D341Med (cell line): ENCODE measurements around the gene ARHGEF26.

Source experiments
- DNase-seq: peaks from one replicate; pipeline ENCODE4 v3.0.0; 2012; ENCODE audit warnings: low spot score

The ARHGEF26 gene

DNA sequence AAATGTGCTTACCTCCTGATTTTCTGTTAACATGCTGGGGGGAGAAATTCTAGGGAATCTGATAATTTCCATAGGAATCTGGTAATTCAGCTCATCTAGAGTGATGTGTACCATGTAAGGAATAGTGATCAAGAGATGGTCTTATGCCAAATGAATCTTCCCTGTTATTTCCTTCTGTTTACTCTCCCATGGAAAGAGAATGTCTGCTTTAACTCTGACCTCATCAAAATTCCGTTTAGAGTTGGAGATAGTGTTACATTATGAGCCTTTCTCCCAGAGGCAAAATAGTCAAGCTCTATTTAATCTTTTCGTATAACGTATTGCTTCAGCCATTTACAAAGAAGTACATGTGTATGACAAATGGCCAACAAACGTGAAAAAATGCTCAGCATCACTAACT lies 76.6 kb downstream of the ARHGEF26 start:
- no peak for DNase-seq

GRCh38 chr3:154209499-154209898 lies 88.3 kb downstream of the ARHGEF26 start:
- DNase-seq = no peak

DNA sequence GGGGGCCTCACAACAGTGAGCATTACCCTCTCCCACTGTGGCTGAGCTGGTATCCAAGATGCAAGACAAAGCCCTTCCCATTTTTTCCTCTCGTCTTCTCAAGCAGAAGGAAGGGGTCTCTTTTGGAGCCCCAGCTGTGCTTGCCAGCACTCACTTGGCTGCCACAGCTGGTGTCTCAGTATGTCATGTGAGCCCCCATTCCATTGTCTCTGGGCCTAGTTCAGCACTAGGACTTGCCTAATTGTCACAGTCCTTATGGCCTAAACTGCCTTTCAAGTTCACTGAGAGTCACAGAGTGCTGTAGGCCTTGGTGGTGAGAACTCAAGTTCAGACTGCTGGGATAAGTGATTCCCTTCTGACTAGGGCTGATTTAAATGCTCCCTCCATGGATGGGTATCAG lies 89.8 kb downstream of the ARHGEF26 start:
- no peak for DNase-seq

- no peak for DNase-seq
Observed at GRCh38 chr3:154214306-154214705, 93.1 kb downstream of the ARHGEF26 start.

GRCh38 chr3:154217671-154218070 lies 96.5 kb downstream of the ARHGEF26 start:
- DNase-seq = no peak

DNA sequence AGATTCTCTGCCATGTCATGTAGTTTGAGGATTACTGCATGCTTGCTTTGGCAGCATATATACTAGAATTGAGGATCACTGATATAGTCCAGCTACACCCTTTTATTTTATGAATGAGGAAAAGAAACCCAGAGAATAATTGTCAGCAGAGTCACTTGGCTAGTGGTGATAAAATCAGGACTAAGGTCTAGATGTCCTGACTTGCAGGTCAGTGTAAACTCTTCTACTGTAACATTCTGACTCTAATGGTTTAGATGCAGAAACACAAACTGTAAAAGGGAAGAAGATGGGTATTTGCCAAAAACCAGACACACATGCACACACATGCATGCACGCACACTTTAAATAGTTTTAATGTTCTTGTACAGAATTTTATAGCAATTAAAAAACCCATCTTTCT lies 97.5 kb downstream of the ARHGEF26 start:
- no peak for DNase-seq

DNA sequence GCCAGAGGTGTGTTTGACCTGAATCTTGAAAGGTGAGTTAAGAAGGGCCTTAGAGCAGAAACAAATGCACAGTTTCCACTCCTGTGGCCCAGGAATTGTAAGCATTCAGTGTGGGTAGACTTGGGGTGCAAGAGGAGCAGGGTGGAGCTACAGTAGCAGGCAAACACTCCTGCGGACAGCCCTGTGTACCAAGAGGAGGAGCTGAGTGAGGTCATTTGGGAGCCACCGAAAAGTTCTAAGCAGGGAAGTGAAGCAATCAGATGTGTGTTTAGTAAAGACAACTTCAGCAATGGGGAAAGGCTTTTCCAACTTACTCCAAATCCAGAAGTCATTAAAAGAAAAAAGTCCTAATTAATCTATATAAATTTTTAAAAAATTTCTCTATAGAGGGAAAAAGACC lies 99.3 kb downstream of the ARHGEF26 start:
- no peak for DNase-seq

DNA sequence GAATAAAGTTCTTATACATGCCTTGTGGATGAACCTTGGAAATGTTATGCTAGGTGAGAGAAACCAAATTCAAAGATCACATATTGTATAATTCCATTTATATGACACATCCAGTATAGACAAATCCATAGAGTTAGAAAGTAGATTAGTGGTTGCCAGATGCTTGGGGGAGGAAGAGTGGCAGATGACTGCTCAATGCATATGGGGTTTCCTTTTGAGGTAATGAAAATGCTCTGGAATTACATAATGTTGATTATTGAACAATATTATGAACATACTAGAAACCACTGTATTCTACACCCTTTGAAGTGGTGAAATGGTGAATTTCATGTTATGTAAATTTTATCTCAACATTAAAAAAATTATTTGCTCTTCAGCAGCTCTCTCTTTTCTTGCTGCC lies 102.3 kb downstream of the ARHGEF26 start:
- no peak for DNase-seq

- no peak for DNase-seq
Observed at GRCh38 chr3:154224366-154224765, 103.2 kb downstream of the ARHGEF26 start.

- DNase-seq = no peak
Observed at GRCh38 chr3:154224866-154225265, 103.7 kb downstream of the ARHGEF26 start.

DNA sequence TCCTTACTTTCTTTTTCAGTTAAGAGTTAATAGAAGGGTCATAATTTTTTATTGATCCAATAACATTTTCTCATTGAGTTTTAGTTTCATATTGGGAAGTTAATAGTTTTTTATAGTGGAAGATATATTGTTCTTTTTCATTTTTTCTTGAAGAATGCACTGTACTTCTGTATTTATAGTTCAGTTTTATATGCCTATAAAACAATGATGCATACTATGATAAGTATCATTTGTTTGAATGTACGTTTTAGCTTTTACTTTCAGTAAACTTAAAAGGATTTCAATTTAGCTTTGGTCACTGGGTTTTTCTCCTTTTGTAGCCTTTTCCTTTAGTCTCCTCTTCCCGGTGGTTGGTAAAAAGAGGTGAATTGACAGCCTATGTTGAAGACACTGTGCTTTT lies 104.3 kb downstream of the ARHGEF26 start:
- no peak for DNase-seq

GRCh38 chr3:154227531-154227930 lies 106.3 kb downstream of the ARHGEF26 start:
- DNase-seq = no peak

- DNase-seq = no peak
Observed at GRCh38 chr3:154228561-154229216, 107.5 kb downstream of the ARHGEF26 start.

- DNase-seq = no peak
Observed at GRCh38 chr3:154229217-154229590, 108.0 kb downstream of the ARHGEF26 start.

- DNase-seq = no peak
Observed at GRCh38 chr3:154235330-154235729, 114.1 kb downstream of the ARHGEF26 start.

DNA sequence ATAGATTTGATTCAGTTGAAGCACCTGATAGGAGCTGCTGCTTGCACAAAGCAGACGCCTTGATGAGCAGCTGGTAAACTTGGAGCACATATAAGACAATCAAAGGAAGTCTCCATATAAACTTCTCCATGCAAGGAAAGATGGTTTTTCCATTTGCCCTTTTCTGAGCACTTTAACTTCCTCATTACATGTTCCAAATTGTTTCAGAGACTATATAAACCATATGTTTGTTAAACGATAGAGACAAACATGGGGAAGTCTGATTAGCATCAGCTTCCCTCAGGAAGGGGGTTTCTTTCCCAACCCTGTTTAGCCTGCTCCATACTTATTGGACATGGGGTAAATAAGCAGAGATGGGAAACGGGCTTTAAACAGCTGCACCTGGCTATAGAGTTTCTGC lies 115.1 kb downstream of the ARHGEF26 start:
- no peak for DNase-seq

GRCh38 chr3:154240235-154240634 lies 119.0 kb downstream of the ARHGEF26 start:
- no peak for DNase-seq

- no peak for DNase-seq
Observed at GRCh38 chr3:154241496-154241895, 120.3 kb downstream of the ARHGEF26 start.

GRCh38 chr3:154242766-154243165 lies 121.6 kb downstream of the ARHGEF26 start:
- no peak for DNase-seq

- no peak for DNase-seq
Observed at GRCh38 chr3:154243353-154243752, 122.2 kb downstream of the ARHGEF26 start.

- DNase-seq = no peak
Observed at GRCh38 chr3:154244644-154245043, 123.5 kb downstream of the ARHGEF26 start.

DNA sequence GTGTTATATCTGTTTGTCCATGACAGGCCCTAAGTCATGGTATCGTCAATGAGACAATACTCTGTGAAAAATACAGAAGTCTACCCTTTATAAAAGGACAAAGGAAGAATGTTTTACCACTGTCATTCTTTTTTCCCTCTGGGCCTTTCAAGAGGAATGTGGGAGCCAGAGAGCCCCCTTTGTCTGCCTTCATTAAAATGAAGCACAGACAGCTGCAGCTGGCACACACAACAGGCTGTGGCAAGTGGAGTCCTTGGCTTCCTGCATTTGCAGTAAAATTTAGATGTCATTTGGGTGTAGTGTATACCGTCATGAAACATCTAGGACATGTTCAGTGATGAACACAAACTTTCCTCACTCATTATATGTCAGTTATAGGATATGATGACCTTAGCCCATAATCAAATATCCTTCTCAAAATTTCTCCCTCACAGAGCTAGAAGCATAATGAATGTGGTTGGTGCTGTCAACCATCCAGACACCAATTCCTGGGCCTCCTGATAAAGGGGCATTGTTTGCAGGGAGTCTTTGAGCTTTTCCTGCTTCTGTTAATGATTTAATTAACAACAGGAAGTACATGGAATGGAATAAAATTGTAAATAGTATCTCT lies 126.7 kb downstream of the ARHGEF26 start:
- DNase-seq = no peak

DNA sequence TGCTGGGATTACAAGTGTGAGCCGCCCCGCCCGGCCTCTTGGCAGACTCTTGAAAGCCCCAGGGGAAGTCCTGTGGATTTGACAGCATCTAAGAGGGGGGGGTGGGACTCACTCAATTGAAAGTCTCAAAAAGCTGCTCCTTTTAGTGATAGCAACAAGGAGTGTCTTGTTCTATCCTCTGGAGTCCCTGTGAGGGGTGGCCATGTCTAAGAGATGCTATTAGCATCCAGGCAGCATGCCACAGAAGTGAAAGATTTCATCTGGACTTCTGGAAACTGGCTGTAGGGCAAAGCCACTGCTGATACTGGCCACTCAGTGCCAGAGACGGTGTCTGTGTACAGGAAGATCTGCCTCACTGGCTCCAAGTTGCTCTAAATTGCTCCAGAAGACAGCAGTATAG lies 129.1 kb downstream of the ARHGEF26 start:
- no peak for DNase-seq

- no peak for DNase-seq
Observed at GRCh38 chr3:154251610-154252009, 130.4 kb downstream of the ARHGEF26 start.
